Endometrium (tissue), 2 donors: Measurements from ENCODE around the gene KRTAP5-7.

Experiments
- FAIRE-seq: peaks from 2 replicates; lab custom pipeline; 2012; peaks lifted over from hg19 to GRCh38; lab: Jason Lieb, UNC
- donor health status: control.
- donor health status: control.

KRTAP5-7 gene

GRCh38 chr11:71496421-71496820 lies 30.6 kb upstream of the KRTAP5-7 start:
- FAIRE-seq: no peak

GRCh38 chr11:71498091-71498490 lies 29.0 kb upstream of the KRTAP5-7 start:
- no peak for FAIRE-seq

GRCh38 chr11:71499125-71499524 lies 27.9 kb upstream of the KRTAP5-7 start:
- no peak for FAIRE-seq

- FAIRE-seq: no peak
These were observed 27.5 kb upstream of the KRTAP5-7 start for GRCh38 chr11:71499546-71499945.

- FAIRE-seq: no peak
These were observed 26.5 kb upstream of the KRTAP5-7 start for GRCh38 chr11:71500601-71501021.

GRCh38 chr11:71501071-71501985 lies 25.7 kb upstream of the KRTAP5-7 start:
- no peak for FAIRE-seq

- no peak for FAIRE-seq
These were observed 25.0 kb upstream of the KRTAP5-7 start for GRCh38 chr11:71502026-71502425.

- no peak for FAIRE-seq
These were observed 24.1 kb upstream of the KRTAP5-7 start for GRCh38 chr11:71502871-71503435.

GRCh38 chr11:71504531-71504930 lies 22.5 kb upstream of the KRTAP5-7 start:
- FAIRE-seq: no peak

- FAIRE-seq: no peak
These were observed 22.1 kb upstream of the KRTAP5-7 start for GRCh38 chr11:71505001-71505400.

GRCh38 chr11:71505781-71506180 lies 21.3 kb upstream of the KRTAP5-7 start:
- no peak for FAIRE-seq

- FAIRE-seq: no peak
These were observed 20.0 kb upstream of the KRTAP5-7 start for GRCh38 chr11:71507102-71507501.

GRCh38 chr11:71518506-71519471 lies 8.3 kb upstream of the KRTAP5-7 start:
- FAIRE-seq: no peak

- FAIRE-seq: no peak
These were observed 7.5 kb upstream of the KRTAP5-7 start for GRCh38 chr11:71519546-71519945.

GRCh38 chr11:71525188-71525937 lies 1.7 kb upstream of the KRTAP5-7 start:
- FAIRE-seq: no peak

- FAIRE-seq: no peak
These were observed 1.1 kb upstream of the KRTAP5-7 start for GRCh38 chr11:71525938-71526495.

GRCh38 chr11:71527576-71528210 lies 626 bp downstream of the KRTAP5-7 start:
- no peak for FAIRE-seq

- no peak for FAIRE-seq
These were observed 3.5 kb downstream of the KRTAP5-7 start for GRCh38 chr11:71530602-71531001.

- no peak for FAIRE-seq
These were observed 5.1 kb downstream of the KRTAP5-7 start for GRCh38 chr11:71532036-71532610.
